Panc1 (cell line): ENCODE measurements around the gene SV2B. TPM values are rescaled to one million over a fixed set of nuclear protein-coding genes. Genes with fewer than 3 reads are reported as not detected.

Experiments used
- ATAC-seq: fragments of 200-7000 bp; cut with Tn5 transposase; 2 replicates; pipeline ENCODE4 v1.9.1; 2020; ENCODE audit warnings: mild to moderate bottlenecking, moderate library complexity
- BruUV-seq: library from RNA; stranded (reverse); fragments of 400-500 nt; replicated peaks from 2 replicates; lab custom pipeline; 2021; lab: Mats Ljungman, UMichigan
- CTCF ChIA-PET: fragments of 300-600 bp; sonication (Branson Sonifier 250); formaldehyde crosslinking; loops from one replicate; lab custom pipeline; 2022; ENCODE audit warnings: antibody characterized with exemption; lab: Charles Lee
- POLR2A ChIA-PET: fragments of 300-600 bp; sonication (Branson Sonifier 250); formaldehyde crosslinking; loops from one replicate; lab custom pipeline; 2022; ENCODE audit warnings: antibody characterized with exemption; lab: Charles Lee
- DNase-seq: peaks from one replicate; pipeline ENCODE4 v3.0.0-alpha.2; 2010; ENCODE audit warnings: low read depth, low spot score
- H3K27ac ChIP-seq: 2 replicates; pipeline ENCODE4 v1.5.1; 2011; ENCODE audit warnings: mild to moderate bottlenecking, low read length, inconsistent platforms
- H3K27me3 ChIP-seq: fragments of 200-500 bp; sonication (Bioruptor generic); 2 replicates; pipeline ENCODE4 v1.6.0; 2014; ENCODE audit warnings: low read length, inconsistent platforms; ENCODE audit not compliant: control insufficient read depth, insufficient read depth
- H3K36me3 ChIP-seq: fragments of 200-500 bp; sonication (Bioruptor generic); 2 replicates; pipeline ENCODE4 v1.5.1; 2014; ENCODE audit warnings: inconsistent platforms, mild to moderate bottlenecking, low read length, moderate library complexity; ENCODE audit not compliant: control insufficient read depth, insufficient read depth
- H3K4me1 ChIP-seq: 2 replicates; pipeline ENCODE4 v1.5.1; 2011; ENCODE audit warnings: inconsistent platforms, mild to moderate bottlenecking, low read length, moderate library complexity; ENCODE audit not compliant: control insufficient read depth, insufficient read depth
- H3K4me3 ChIP-seq, 2 experiments: 2 replicates each; pipeline ENCODE4 v1.5.1; 2011 to 2012; ENCODE audit warnings: low read depth in 2 of 2, low read length in 2 of 2, mild to moderate bottlenecking in 2 of 2, inconsistent platforms in 1 of 2, moderate library complexity in 1 of 2
- H3K9me3 ChIP-seq: fragments of 200-500 bp; sonication (Bioruptor generic); 2 replicates; pipeline ENCODE4 v1.5.1; 2014; ENCODE audit warnings: low read depth, mild to moderate bottlenecking, inconsistent platforms, low read length, moderate library complexity; ENCODE audit not compliant: control insufficient read depth, insufficient read depth
- CTCF ChIP-seq: fragments of 450-650 bp; IDR thresholded peaks from 2 replicates; pipeline ENCODE4 v1.5.1; 2017; ENCODE audit warnings: mild to moderate bottlenecking
- POLR2AphosphoS5 ChIP-seq: IDR thresholded peaks from 2 replicates; pipeline ENCODE4 v1.6.1; 2012; ENCODE audit warnings: mild to moderate bottlenecking, low read depth, low read length, moderate library complexity
- SIN3A ChIP-seq: IDR thresholded peaks from 2 replicates; pipeline ENCODE4 v1.6.1; 2012; ENCODE audit warnings: low read depth, mild to moderate bottlenecking, low read length, moderate library complexity, borderline replicate concordance; ENCODE audit not compliant: insufficient read depth
- TCF7L2 ChIP-seq: IDR thresholded peaks from 2 replicates; pipeline ENCODE4 v1.6.1; 2011; ENCODE audit warnings: mild to moderate bottlenecking, low read depth, low read length, inconsistent platforms
- in situ Hi-C: cut with HindIII; loops from 2 replicates; pipeline ENCODE4 v1.10.0; 2016; ENCODE audit warnings: low sequenced_read_pairs, low pct_unique_long_range_greater_than_20kb
- intact Hi-C: fragments of 100-400 bp; cut with micrococcal nuclease; formaldehyde crosslinking; loops from one replicate; pipeline ENCODE4 v1.10.0; 2022; ENCODE audit not compliant: unreplicated experiment
- total RNA-seq: library from RNA; stranded (reverse); gene quantifications from one replicate; pipeline ENCODE4 v1.2.1, GENCODE V29; 2021; ENCODE audit not compliant: unreplicated experiment

The SV2B gene
- total RNA-seq, 1 experiment from 2014 or later, result not detected

GRCh38 chr15:91265416-91265940 lies 165.4 kb downstream of the SV2B start:
- no peak for DNase-seq
- H3K36me3 ChIP-seq, result no peaks in the 10 kb centered on the region
- H3K4me1 ChIP-seq, result peaks cover 3% of the 10 kb centered on the region; the same call in 1 of the 2 replicates
- TF ChIP-seq SIN3A, result no peak
- TF ChIP-seq POLR2AphosphoS5, result no peak
- intact Hi-C loops, result no loop called here
- H3K9me3 ChIP-seq, result no peaks in the 10 kb centered on the region
- no peak for ATAC-seq
- POLR2A ChIA-PET, result no interaction called here
- in situ Hi-C loops, result no loop called here
- H3K27ac ChIP-seq, result no peak overlapping the region
- no TSS peak for BruUV-seq
- H3K27me3 ChIP-seq, result 0 out of 2 replicates have a peak, but pooled peaks cover 4% of the 10 kb centered on the region
- H3K4me3 ChIP-seq, result no peak overlapping the region
- CTCF ChIA-PET, result interaction anchor here (1.5 kb wide), 1 partner anchor 210 kb away, joined by 4 read pairs; no protein-coding TSS in a partner anchor

- H3K4me1 ChIP-seq, result peaks cover 3% of the 10 kb centered on the region; the same call in 1 of the 2 replicates
- POLR2A ChIA-PET, result no interaction called here
- TF ChIP-seq POLR2AphosphoS5 (no peak), CTCF (peak; percentile 51), TCF7L2 (no peak)
- no peak overlapping the region for H3K27ac ChIP-seq
- no TSS peak for BruUV-seq
- no peak for ATAC-seq
- peaks cover 11% of the 10 kb centered on the region; the same call in 1 of the 2 replicates for H3K27me3 ChIP-seq
- intact Hi-C loops (no loop called here), in situ Hi-C loops (no loop called here)
- CTCF ChIA-PET, result interaction anchor here (0.5 kb wide), 1 partner anchor 62 kb away, joined by 5 read pairs; no protein-coding TSS in a partner anchor
- no peak overlapping the region for H3K4me3 ChIP-seq
- H3K9me3 ChIP-seq, result no peaks in the 10 kb centered on the region
- DNase-seq, result no peak
- H3K36me3 ChIP-seq, result no peaks in the 10 kb centered on the region
Observed at GRCh38 chr15:91268510-91268909, 168.5 kb downstream of the SV2B start.

GRCh38 chr15:91270747-91271146 lies 170.7 kb downstream of the SV2B start:
- peaks cover 11% of the 10 kb centered on the region; the same call in 1 of the 2 replicates for H3K27me3 ChIP-seq
- H3K9me3 ChIP-seq, result peaks cover 6% of the 10 kb centered on the region; the same call in 1 of the 2 replicates
- no peak overlapping the region for H3K4me3 ChIP-seq
- intact Hi-C loops, result loop anchor here (1.0 to 2.0 kb wide), 2 partner anchors 214 to 314 kb away; no protein-coding TSS in a partner anchor
- H3K27ac ChIP-seq, result no peak overlapping the region
- no peaks in the 10 kb centered on the region for H3K36me3 ChIP-seq
- in situ Hi-C loops, result no loop called here
- no peak for TF ChIP-seq TCF7L2
- no peak for TF ChIP-seq CTCF
- CTCF ChIA-PET, result interaction anchor here (1.2 to 1.5 kb wide), 2 partner anchors 13 to 222 kb away, joined by 3 to 4 read pairs; no protein-coding TSS in a partner anchor
- H3K4me1 ChIP-seq, result no peaks in the 10 kb centered on the region; the same call in 1 of the 2 replicates
- ATAC-seq (no peak), DNase-seq (no peak)
- BruUV-seq, result no TSS peak
- POLR2A ChIA-PET, result no interaction called here
